ENCODE data around the gene ABCC2.

Gene ABCC2

DNA sequence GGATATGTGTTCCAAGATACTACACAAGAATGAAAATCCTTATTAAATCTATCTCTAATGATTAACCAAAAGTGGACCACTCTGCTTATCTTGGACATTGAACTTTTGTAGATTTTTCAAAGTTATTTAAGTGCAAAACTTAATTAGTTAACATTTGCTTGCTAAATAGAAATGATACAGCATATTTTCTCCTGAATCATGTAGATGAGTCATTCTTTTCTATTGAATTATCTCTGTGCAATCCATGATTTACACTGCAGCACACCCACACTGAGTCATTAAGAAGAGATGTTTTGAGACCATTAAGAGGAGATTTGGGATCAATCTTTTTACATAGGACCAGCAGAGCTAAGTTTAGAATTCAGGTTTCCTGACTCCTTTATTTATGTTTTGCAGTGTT lies 6.6 kb upstream of the ABCC2 start:
- peak; percentile 92 for DNase-seq

DNA sequence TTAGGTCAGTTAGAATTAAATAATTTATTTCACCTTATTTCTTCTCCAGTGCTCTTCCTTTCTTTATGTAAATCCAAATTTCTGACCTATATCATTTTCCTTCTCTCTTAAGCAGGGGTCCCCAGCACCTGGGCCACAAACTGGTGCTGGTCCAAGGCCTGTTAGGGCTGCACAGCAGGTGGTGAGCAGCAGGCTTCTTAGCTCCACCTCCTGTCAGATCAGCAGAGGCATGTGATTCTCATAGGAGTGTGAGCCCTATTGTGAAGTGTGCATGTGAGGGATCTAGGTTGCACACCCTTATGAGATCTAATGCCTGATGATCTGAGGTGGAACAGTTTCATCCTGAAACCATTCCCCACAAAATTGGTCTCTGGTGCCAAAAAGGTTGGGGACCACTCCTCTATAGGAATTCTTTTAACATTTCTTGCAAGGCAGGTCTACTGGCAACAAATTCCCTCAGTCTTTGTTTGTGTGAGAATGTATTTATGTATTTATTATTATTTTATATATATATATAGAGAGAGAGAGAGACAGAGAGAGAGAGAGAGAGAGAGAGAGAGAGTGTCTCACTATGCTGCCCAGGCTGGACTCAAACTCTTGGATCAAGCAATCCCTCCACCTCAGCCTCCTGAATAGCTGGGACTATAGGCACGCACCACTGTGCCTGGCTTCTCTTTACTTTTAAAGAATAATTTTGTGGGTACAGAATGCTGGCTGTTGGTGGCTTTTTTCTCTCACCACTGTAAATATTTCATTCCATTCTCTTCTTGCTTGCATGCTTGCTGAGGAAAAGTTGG lies 4.3 kb upstream of the ABCC2 start:
- DNase-seq = no peak

DNA sequence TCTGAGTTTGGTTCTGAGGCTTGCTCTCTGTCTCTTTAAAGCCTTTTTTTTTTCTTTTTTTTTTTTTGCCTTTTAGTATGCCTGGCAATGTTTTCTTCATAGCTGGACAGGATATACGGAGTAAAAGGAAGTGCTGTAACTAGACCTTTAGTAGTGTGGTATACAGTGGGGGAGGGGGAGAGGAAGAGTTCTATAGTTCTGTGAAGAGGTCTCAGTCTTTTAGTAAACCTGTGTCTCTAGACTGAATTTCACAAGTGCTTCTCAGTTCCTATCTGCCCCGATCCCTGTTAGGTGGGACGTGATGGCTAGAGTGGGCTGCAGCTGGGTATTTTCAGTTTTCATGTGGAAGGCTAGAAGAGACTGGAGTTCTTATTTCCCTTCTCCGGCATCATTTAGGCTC lies 3.1 kb upstream of the ABCC2 start:
- DNase-seq = peak; percentile 83

DNA sequence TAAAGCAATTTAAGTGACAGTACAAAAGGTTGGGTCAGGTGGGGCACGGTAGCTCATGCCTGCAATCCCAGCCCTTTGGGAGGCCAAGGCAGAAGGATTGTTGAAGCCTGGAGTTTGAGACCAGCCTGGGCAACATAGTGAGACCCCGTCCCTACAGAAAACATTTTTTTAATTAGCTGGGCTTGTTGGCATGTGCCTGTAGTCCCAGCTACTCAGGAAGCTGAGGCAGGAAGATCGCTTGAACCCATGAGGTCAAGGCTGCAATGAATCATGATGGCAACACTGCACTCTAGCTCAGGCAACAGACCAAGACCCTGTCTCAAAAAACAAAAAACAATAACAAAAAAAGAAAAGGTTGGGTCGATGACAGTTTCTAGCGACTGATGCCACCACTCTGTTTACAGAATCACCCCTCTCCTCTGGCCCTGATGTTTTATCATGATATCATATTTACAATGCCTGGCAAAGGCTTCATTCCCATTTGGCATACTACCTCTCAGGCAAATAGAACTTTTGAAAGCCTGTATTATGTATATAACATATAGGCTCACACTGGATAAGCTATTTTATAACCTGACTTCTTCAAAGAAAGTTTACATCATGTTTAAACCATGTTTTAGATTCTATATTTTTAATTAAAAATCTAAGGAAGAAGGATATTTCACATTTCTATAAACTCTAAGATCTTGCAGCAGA lies 558 bp upstream of the ABCC2 start:
- DNase-seq = no peak

DNA sequence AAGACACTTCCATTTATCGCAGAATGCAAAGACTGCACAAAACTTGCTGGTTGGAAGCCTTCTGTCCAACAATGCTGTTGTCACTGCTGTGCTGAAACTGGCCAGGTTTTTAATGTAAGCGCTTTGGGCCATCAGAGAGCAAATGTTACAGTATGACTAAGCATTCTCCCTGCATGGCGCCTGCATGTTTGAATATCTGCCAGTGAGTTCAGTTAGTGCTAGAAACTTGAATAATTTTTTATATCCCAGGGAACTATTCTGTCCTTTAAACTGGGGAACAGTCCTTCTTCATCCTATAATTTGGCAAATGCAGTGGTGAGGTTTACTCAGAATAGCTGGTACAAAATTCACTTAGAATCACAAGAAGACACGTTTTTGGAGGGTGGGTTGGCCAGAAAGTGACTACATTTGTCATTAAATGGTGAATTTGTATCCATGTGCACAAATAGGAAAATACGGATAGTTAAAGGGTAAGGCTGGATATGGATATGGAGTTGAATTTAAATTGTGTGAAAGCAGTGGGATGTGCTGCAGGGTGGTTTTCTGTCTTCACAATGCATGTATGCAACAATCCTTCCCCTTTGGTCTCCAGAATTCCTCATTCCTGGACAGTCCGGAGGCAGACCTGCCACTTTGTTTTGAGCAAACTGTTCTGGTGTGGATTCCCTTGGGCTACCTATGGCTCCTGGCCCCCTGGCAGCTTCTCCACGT lies 1.7 kb downstream of the ABCC2 start:
- DNase-seq = peak; percentile 85

DNA sequence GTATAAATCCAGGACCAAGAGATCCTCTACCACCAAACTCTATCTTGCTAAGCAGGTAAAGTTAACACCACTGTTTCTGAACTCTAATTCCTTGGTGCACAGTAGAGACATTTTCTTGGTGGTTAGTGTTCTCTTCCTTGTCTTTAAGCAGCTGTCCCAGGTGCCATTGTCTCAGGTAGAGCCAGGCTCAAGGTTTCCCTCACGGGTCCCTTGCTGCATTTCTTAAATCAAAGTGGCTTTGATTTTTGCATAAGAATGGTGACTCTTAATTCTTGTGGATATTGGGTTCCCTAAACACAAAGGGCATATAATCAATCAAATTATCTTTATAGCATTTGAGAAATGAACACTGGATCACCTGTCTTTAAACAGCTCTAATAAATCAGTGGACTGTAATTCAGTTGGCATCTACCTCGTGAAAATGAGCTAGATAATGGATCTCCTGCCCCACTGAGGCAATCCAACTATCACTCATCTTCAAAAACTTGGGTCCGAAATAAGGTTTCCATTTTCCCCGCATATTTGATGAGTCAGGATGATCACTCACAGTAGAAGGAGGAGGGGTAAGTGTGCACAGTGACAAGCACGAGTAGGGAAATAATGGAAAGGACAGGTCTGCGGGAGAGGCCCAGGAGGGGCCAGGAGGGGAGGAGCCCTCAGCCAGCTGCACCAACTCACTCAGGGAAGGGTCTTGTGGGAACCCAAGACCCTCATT lies 2.4 kb downstream of the ABCC2 start:
- peak; percentile 43 for DNase-seq

DNA sequence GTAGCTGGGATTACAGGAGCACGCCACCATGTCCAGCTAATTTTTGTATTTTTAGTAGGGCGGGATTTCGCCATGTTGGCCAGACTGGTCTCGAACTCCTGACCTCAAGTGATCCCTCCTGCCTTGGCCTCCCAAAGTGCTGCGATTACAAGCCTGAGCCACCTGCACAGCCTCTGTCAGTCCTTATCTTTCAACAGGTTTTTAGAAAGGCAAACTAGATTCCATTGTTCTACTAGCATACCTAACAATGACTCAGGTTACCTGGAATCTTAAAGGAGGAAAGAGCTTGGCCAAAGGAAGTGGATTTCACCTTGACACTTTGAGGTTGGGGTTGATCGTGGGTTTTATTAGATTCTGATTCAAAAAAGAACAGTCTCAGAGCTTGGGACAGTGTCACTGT lies 3.2 kb downstream of the ABCC2 start:
- no peak for DNase-seq

DNA sequence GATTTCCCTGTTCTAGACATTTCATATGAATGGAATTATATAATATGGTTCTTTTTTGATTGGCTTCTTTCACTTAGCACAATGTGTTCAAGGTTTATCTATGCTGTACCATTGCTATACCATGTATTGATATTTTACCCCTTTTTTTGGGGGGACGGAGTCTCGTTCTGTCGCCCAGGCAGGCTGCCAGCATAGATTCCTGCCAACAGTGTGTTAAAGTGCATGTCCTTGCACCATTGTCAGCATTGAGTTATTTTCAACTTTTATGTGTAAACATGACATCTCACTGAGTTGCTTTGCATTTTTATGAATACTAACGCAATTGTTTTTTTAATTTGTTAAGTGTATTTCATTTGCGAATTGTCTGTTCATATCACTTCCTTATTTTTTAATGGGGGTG lies 4.9 kb downstream of the ABCC2 start:
- DNase-seq = no peak

DNA sequence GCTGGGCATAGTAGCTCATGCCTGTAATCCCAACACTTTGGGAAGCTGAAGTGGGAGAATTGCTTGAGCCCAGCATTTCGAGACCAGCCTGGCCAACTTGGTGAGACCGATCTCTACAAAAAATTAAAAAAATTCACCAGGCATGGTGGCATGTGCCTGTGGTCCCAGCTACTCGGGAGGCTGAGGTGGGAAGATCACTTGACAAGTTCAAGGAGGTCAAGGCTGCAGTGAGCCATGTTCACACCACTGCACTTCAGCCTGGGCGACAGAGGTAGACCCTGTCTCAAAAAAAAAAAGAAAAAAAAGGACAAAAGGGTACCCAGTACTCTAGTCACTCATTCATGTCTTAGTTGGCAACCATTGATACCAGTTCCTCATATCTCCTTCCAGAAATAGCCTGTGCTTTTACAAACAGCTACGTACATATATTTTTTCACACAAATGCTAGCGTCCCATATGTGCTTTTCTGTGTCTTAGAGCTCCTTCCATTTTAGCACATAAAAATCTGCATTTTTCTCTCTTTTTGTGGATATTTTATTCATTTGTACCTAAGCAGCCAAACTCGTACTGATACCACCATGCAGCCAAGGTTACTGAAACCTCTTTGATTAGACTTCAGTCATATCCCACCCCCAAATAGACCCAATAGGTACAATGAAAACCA lies 5.5 kb downstream of the ABCC2 start:
- no peak for DNase-seq

DNA sequence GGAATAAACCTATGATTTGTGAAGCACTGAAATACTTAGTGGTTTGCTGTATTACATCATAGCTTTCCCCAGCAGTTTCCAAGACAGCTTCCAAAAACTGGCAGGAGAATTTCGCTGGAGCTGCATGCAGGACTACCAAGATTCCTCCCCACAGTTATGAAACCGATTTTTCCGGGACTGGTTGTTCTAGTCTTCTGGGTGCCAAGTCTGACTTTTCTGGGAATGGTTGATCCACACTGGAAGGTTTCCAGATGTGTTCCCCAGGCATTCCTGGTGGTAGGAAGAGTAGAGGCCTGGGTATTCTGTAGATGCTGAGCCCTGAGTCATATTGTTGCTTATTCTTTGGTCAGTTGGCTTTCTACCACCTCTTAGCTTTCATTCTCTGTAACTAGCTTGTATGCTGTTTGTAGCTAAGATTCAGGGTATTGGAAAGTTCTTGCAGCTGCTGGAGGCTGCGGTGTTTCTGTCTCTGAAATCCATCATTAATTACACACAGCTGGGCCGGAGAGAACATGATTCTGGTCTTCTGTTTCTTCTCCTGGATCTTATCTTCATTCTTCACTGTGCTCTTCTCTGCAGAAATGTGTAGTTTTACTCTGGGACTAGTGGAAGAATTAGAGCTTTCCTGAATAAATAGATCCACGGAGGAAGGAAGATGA lies 6.3 kb downstream of the ABCC2 start:
- peak; percentile 98 for DNase-seq

DNA sequence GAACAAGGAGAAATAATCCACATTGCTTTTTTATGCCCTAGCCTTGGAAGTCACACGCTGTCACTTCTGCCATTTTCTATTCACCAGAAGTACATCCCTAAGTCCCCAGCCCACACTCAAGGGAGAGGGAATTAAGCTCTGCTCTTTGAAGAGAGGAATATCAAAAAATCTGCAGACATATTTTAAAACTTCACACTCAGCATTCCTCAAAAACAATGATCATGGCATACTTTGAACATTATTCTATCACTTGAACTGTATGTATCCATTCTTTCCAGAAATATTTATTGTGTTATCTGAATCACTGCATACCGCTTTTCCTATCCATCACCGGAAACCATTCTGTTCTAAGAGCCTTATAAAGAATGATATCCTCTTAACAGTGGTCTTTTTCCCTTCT lies 9.4 kb downstream of the ABCC2 start:
- no peak for DNase-seq

DNA sequence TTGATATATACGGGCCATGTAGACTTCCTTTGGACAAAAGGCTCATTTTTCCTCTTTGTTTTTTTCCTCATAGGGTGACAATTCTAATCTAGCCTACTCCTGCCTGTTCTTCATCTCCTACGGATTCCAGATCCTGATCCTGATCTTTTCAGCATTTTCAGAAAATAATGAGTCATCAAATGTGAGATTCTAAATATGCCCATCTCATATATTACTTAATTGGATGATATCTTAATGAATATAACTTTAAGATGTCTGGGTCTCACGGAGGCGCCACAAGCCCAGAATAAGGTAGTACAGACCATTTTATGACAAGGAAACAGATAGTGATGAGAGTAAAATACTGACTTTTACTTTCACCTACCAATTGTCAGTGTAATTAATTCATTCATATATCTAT lies 11.4 kb downstream of the ABCC2 start:
- no peak for DNase-seq

DNA sequence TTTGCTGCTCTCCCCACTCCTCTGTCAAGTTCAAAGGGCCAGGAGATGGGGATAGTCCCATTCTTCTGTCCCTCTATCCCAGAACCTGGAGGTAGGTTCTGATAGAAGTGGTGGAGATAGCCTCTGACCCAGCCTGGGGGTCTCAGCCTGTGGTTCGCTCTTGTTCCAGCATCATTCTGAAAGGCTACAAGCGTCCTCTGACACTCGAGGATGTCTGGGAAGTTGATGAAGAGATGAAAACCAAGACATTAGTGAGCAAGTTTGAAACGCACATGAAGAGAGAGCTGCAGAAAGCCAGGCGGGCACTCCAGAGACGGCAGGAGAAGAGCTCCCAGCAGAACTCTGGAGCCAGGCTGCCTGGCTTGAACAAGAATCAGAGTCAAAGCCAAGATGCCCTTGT lies 14.5 kb downstream of the ABCC2 start:
- DNase-seq = no peak

DNA sequence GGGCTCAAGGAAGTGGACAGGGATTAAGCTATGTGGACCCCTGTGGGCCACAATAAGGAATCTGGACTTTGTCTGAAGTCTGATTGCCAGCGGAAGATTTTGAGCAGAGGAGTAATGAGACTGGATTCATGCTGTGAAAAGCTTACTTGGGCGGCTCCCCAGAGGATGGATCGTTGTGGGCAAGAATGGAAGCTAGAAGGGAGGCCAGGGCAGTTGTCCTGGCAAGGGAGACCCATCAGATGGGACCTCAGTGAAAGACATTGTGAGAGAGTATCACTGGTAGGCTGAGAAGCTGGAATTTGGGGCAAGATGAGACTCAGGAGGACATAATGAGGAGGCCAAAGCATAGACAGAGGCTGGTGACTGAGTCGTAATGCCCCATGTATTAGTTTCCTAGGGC lies 15.6 kb downstream of the ABCC2 start:
- DNase-seq = no peak

DNA sequence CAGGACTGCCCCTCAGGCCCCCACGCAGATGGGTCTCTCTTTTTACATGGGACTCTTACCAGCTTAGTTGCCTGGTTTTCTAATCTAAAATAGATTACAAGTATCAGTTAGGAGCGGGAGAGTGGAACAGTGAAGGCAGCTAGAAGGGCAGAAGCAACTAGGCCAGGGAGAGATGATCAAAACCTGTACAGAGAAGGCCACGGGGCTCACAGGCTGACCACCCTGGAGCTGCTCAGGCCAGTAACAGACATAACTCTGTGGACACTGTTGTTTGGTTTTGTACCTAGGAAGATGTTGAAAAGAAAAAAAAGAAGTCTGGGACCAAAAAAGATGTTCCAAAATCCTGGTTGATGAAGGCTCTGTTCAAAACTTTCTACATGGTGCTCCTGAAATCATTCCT lies 16.5 kb downstream of the ABCC2 start:
- no peak for DNase-seq

DNA sequence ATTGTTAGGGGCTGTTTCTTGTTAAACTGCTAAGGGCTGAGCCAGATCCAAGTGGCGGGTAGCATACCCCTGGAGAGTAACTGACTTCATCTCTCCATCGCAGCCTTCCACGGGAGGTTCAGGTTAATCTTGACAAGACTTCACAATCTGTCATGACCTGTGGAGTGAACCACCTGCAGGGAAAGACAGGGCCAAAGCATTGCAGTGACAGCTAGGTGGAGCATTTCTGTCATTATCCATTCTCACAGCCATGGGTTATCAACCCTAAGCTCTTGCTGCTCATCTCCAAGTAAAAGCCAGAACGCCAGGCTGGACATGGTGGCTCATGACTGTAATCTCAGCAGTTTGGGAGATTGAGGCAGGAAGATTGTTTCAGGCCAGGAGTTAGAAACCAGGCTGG lies 17.2 kb downstream of the ABCC2 start:
- no peak for DNase-seq

DNA sequence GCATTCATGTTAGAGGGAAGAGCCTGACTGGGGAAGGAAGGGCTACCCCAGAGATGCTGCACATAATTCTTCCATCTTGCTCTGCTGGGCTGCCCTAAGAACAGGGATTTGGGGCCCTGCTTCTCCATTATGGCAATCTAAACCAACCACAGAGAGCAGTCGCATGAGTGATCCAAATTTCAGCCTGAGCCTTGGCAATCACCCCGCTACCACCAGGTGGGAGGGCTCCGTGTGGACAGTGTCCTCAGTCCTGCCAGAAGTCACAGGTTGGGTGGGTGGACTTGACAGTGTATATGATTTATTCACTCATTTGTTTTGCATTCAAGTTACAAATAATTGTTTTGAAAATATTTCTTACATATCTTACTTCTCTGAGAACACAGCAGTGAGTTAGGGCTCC lies 22.0 kb downstream of the ABCC2 start:
- no peak for DNase-seq

DNA sequence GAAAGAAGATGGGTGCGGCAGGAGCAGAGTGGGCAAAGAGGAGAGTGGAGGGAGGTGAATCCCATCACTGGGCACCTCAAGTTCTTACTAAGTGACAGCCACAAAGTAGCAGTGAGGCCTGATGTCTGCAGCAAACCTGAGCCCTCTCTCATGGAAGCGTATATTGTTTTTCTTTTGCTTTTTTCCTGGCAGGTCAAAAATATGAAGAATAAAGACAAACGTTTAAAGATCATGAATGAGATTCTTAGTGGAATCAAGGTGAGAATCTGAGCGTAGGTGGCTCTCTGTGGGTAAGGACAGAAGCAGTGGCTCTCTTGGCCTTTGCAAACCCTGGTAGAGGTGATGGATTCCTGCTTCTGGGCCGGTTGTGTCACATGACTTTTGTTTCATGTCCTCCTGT lies 22.8 kb downstream of the ABCC2 start:
- DNase-seq = no peak

DNA sequence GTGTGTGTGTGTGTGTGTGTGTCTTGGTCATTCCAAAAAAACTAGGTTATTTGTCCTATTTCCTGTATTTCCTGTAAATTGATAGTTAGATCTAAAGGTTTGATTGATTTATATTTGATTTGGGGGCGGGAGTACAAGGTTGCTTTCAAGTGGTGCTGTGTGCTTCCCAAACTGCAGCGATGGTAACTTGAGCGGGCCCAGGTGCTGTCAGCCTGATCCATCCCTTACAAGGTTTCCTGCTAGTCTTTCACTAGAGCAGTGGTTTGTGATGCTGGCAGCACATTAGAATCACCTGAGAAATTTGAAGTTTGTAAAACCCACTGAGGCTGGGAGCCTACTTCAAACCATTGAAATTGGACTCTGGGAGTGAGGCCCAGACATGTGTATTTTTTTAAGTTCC lies 23.7 kb downstream of the ABCC2 start:
- DNase-seq = no peak

DNA sequence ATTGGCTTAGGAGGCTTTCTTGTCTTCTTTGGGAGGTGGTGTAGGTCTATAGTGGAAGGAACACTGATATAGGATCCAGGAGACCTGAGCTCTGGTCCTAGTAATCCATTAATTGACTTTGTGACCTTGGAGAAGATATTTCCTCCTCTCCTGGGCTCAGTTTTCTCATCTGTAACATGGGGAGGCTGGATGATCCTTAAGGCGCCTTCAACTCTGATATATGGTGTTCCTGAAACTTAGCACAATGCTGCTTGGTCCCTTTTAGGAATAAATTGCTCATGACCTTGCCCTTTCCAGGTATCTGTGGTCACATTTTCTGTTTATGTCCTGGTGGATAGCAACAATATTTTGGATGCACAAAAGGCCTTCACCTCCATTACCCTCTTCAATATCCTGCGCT lies 25.3 kb downstream of the ABCC2 start:
- no peak for DNase-seq

DNA sequence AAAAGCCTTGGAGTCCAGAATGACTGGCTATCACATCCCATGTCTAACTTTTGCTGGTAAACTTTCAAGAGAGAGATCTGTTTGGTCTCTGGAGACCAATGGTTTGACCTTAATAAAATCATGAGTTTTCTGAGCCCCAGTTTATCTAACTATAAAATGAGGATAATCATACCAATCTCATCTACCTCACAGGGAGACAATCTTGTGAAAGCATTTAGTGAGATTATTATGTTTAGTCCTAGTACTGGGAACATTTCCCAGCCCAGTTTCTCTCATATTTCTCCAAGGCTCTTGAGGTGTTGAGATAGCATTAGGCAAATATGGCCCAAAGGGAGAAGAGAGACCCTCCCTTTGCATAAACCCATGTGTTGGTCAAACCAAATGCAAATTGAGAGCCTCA lies 25.8 kb downstream of the ABCC2 start:
- DNase-seq = no peak

DNA sequence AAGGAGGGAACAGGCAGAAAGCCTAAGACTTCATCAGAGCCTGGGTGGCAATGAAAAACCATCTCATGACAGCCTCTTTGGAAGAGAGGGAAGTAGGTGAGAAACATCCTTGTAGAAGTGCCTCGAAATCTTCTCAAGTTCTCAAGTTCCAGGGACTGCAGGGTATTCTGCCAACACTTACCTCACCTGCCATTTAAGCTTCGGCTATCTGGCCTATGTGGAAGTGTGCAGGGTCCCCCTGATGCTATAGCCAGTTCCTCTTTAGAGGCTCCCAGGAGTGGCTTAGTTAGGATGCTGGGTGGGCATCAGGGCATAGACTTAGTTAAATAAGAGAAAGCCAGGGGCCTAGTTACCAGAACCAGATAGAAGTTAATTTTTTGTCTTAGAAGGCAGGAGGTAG lies 27.0 kb downstream of the ABCC2 start:
- DNase-seq = no peak

Data from fibroblast of skin of right quadriceps (primary cell).